Measurements from ENCODE around the gene BCL2L15.

DNA sequence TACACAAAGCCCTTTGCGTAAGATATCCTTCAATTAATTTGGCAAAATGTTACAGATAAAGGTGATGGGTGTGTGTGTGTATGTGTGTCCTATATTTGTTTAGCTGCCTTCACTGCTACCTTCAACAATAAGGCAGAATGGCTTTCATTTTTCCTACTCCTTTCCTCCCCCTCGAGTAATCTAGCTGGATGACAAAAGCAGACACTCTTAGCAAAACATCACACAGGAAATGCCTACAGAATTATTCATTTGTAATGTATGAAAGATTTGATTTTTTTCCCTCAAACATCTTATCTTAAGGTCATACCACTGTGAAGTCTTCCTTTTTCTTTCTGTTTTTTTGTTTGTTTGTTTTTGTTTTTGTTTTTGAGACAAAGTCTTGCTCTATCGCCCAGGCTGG, 26.5 kb downstream of the BCL2L15 start:
- TF ChIP-seq, protein P1, sequence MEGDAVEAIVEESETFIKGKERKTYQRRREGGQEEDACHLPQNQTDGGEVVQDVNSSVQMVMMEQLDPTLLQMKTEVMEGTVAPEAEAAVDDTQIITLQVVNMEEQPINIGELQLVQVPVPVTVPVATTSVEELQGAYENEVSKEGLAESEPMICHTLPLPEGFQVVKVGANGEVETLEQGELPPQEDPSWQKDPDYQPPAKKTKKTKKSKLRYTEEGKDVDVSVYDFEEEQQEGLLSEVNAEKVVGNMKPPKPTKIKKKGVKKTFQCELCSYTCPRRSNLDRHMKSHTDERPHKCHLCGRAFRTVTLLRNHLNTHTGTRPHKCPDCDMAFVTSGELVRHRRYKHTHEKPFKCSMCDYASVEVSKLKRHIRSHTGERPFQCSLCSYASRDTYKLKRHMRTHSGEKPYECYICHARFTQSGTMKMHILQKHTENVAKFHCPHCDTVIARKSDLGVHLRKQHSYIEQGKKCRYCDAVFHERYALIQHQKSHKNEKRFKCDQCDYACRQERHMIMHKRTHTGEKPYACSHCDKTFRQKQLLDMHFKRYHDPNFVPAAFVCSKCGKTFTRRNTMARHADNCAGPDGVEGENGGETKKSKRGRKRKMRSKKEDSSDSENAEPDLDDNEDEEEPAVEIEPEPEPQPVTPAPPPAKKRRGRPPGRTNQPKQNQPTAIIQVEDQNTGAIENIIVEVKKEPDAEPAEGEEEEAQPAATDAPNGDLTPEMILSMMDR (IDR thresholded peaks at IDR 0.05): no peak
- TF ChIP-seq POLR2A (IDR thresholded peaks at IDR 0.05): no peak
